H9 (cell line): ENCODE measurements around the gene DTWD2. TPM values are rescaled to one million over a fixed set of nuclear protein-coding genes. Genes with fewer than 3 reads are reported as not detected.

ENCODE experiments used
- DNase-seq: peaks from one replicate; pipeline ENCODE4 v3.0.0-alpha.2; 2017
- H2AFZ ChIP-seq: one replicate; pipeline ENCODE4 v1.6.1; 2013; ENCODE audit warnings: mild to moderate bottlenecking, low read length, control low read depth, moderate library complexity
- H2AK5ac ChIP-seq: 2 replicates; pipeline ENCODE4 v1.6.1; 2013; ENCODE audit warnings: low read length, control low read depth, mixed read lengths; ENCODE audit not compliant: insufficient read length
- H2BK120ac ChIP-seq: one replicate; pipeline ENCODE4 v1.6.1; 2013; ENCODE audit warnings: low read depth, mild to moderate bottlenecking, low read length, control low read depth, inconsistent platforms; ENCODE audit not compliant: poor library complexity, severe bottlenecking
- H2BK12ac ChIP-seq: 2 replicates; pipeline ENCODE4 v1.6.1; 2013; ENCODE audit warnings: low read length, control low read depth, mixed read lengths, low read depth; ENCODE audit not compliant: insufficient read length
- H2BK15ac ChIP-seq: 2 replicates; pipeline ENCODE4 v1.6.1; 2013; ENCODE audit warnings: low read depth, low read length, control low read depth
- H2BK20ac ChIP-seq: one replicate; pipeline ENCODE4 v1.6.1; 2013; ENCODE audit warnings: low read depth, mild to moderate bottlenecking, low read length, control low read depth, inconsistent platforms; ENCODE audit not compliant: poor library complexity, severe bottlenecking
- H2BK5ac ChIP-seq: 2 replicates; pipeline ENCODE4 v1.6.1; 2013; ENCODE audit warnings: low read length, control low read depth, mixed read lengths; ENCODE audit not compliant: insufficient read length
- H3K14ac ChIP-seq: 2 replicates; pipeline ENCODE4 v1.6.1; 2013; ENCODE audit warnings: low read length, control low read depth; ENCODE audit not compliant: insufficient read depth
- H3K18ac ChIP-seq: 2 replicates; pipeline ENCODE4 v1.6.1; 2013; ENCODE audit warnings: low read depth, mild to moderate bottlenecking, mixed read lengths, low read length, control low read depth; ENCODE audit not compliant: insufficient read length
- H3K23ac ChIP-seq: 2 replicates; pipeline ENCODE4 v1.6.1; 2013; ENCODE audit warnings: low read length, control low read depth, mixed read lengths, low read depth; ENCODE audit not compliant: insufficient read length
- H3K23me2 ChIP-seq: 2 replicates; pipeline ENCODE4 v1.6.1; 2013; ENCODE audit warnings: low read depth, mild to moderate bottlenecking, mixed read lengths, low read length, control low read depth; ENCODE audit not compliant: insufficient read length, poor library complexity, severe bottlenecking
- H3K27ac ChIP-seq: 2 replicates; pipeline ENCODE4 v1.5.1; 2013; ENCODE audit warnings: low read length, control low read depth, mixed read lengths, low read depth; ENCODE audit not compliant: insufficient read length
- H3K27me3 ChIP-seq: 2 replicates; pipeline ENCODE4 v1.6.1; 2013; ENCODE audit warnings: low read length, control low read depth, inconsistent platforms; ENCODE audit not compliant: insufficient read depth
- H3K4ac ChIP-seq: 2 replicates; pipeline ENCODE4 v1.6.1; 2013; ENCODE audit warnings: low read depth, mild to moderate bottlenecking, control low read depth, inconsistent platforms, low read length, moderate library complexity
- H3K4me1 ChIP-seq: 2 replicates; pipeline ENCODE4 v1.6.1; 2013; ENCODE audit warnings: low read length, control low read depth, inconsistent platforms; ENCODE audit not compliant: insufficient read depth
- H3K4me2 ChIP-seq: 2 replicates; pipeline ENCODE4 v1.6.1; 2013; ENCODE audit warnings: low read length, control low read depth, mixed read lengths; ENCODE audit not compliant: insufficient read length, insufficient read depth
- H3K56ac ChIP-seq: 2 replicates; pipeline ENCODE4 v1.6.1; 2013; ENCODE audit warnings: low read depth, mild to moderate bottlenecking, mixed read lengths, low read length, control low read depth; ENCODE audit not compliant: insufficient read length
- H3K79me1 ChIP-seq: 2 replicates; pipeline ENCODE4 v1.6.1; 2013; ENCODE audit warnings: low read depth, mild to moderate bottlenecking, moderate library complexity, low read length, control low read depth, inconsistent platforms; ENCODE audit not compliant: insufficient read depth, poor library complexity, severe bottlenecking
- H3K79me2 ChIP-seq: 2 replicates; pipeline ENCODE4 v1.6.1; 2013; ENCODE audit warnings: low read length, control low read depth, inconsistent platforms; ENCODE audit not compliant: insufficient read depth
- H3K9ac ChIP-seq: 2 replicates; pipeline ENCODE4 v1.6.1; 2013; ENCODE audit warnings: low read length, control low read depth, mixed read lengths; ENCODE audit not compliant: insufficient read length; ENCODE audit errors: extremely low read depth
- H3K9me3 ChIP-seq: one replicate; pipeline ENCODE4 v1.6.1; 2013; ENCODE audit warnings: low read depth, low read length, inconsistent platforms; ENCODE audit not compliant: control insufficient read depth
- H3T11ph ChIP-seq: one replicate; pipeline ENCODE4 v1.6.1; 2013; ENCODE audit warnings: mild to moderate bottlenecking, low read length, control low read depth, inconsistent platforms
- H4K20me1 ChIP-seq: one replicate; pipeline ENCODE4 v1.6.1; 2013; ENCODE audit not compliant: control insufficient read depth, insufficient read length, insufficient read depth
- H4K5ac ChIP-seq: 2 replicates; pipeline ENCODE4 v1.6.1; 2013; ENCODE audit warnings: low read depth, mild to moderate bottlenecking, mixed read lengths, low read length, control low read depth; ENCODE audit not compliant: insufficient read length
- H4K8ac ChIP-seq: replicated peaks from 2 replicates; pipeline ENCODE4 v1.6.1; 2013; ENCODE audit warnings: low read length, control low read depth, mixed read lengths, low read depth; ENCODE audit not compliant: insufficient read length
- H4K91ac ChIP-seq: 2 replicates; pipeline ENCODE4 v1.6.1; 2013; ENCODE audit warnings: low read depth, mild to moderate bottlenecking, moderate library complexity, mixed read lengths, low read length, control low read depth; ENCODE audit not compliant: insufficient read length
- H3K27ac Mint-ChIP-seq, 3 experiments: 2 replicates in 2 of 3; 3 replicates in 1 of 3; pipeline ENCODE4 v1.8.0; 2020 to 2021; ENCODE audit warnings: mixed read lengths in 3 of 3, mild to moderate bottlenecking in 1 of 3, moderate library complexity in 1 of 3
- H3K27me3 Mint-ChIP-seq: 2 replicates; pipeline ENCODE4 v1.8.0; 2021; ENCODE audit warnings: low read depth, mild to moderate bottlenecking, moderate library complexity, mixed read lengths
- H3K36me3 Mint-ChIP-seq, 3 experiments: 2 replicates in 2 of 3; 3 replicates in 1 of 3; pipeline ENCODE4 v1.8.0; 2020 to 2021; ENCODE audit warnings: low read depth in 3 of 3, mixed read lengths in 3 of 3; ENCODE audit not compliant: insufficient read depth in 1 of 3
- H3K4me1 Mint-ChIP-seq, 2 experiments: 2 replicates each; pipeline ENCODE4 v1.8.0; 2020; ENCODE audit warnings: mixed read lengths in 2 of 2
- H3K4me3 Mint-ChIP-seq, 2 experiments: 2 replicates in 1 of 2; 3 replicates in 1 of 2; pipeline ENCODE4 v1.8.0; 2020 to 2021; ENCODE audit warnings: mild to moderate bottlenecking in 2 of 2, mixed read lengths in 2 of 2, moderate library complexity in 1 of 2
- H3K9me3 Mint-ChIP-seq, 2 experiments: 2 replicates in 1 of 2; 3 replicates in 1 of 2; pipeline ENCODE4 v1.8.0; 2020; ENCODE audit warnings: mild to moderate bottlenecking in 2 of 2, mixed read lengths in 2 of 2, moderate library complexity in 1 of 2
- WGBS: extraction: QIAGEN DNeasy Blood & Tissue Kit; methylation state at CpG from one replicate; pipeline ENCODE4 v1.1.7; 2013; ENCODE audit warnings: missing lambda C conversion rate, low lambda C conversion rate, mixed read lengths; ENCODE audit not compliant: insufficient read length; ENCODE audit errors: extremely low coverage; 5-methylcytosine and 5-hydroxymethylcytosine counted together
- total RNA-seq: library from RNA; stranded (reverse); gene quantifications from 2 replicates; pipeline ENCODE4 v1.2.1, GENCODE V29; 2021
- TF ChIP-seq, protein P1 (sequence below): fragments of 200-600 bp; sonication (generic); conservative IDR thresholded peaks from 3 replicates; pipeline ENCODE4 v1.8.0; 2021; ENCODE audit warnings: antibody characterized with exemption, mild to moderate bottlenecking

The DTWD2 gene
- total RNA-seq, 1 experiment from 2014 or later: 10.8 TPM

DNA sequence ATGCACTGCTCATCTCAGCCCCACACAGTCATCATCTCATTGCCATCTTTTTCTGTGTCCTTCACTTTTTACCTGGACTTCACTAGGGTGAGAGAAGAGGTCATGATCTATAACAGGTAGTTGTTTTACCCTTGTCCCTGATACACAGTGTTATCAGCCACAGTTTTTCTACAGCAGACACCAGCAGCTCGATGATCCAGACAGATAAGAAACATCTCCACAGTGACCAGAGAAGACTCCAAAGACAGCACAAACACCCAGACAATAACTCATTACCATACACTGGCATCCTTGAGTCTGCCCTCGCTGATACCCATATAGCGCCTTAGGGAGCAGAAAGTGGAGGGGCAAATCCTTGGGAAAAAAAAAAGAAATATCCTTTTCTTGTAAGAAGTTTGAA lies 194.1 kb downstream of the DTWD2 start:
- peaks cover 5% of the 10 kb centered on the region; the same call in 1 of the 2 replicates for H3K4me1 ChIP-seq
- peaks cover 20 to 21% of the 10 kb centered on the region in 2 experiments for H3K4me1 Mint-ChIP-seq
- H2BK15ac ChIP-seq: no peak overlapping the region
- no peak overlapping the region for H4K5ac ChIP-seq
- no peak overlapping the region for H3K27ac ChIP-seq
- H3K9ac ChIP-seq: no peak overlapping the region
- H3K56ac ChIP-seq: no peak overlapping the region
- H2AFZ ChIP-seq: no peak overlapping the region
- peaks cover 0 to 1% (median 0%) of the 10 kb centered on the region in 3 experiments; a peak in 2 of 7 replicates for H3K36me3 Mint-ChIP-seq
- no peak overlapping the region for H2BK120ac ChIP-seq
- no peak overlapping the region for H3K4me2 ChIP-seq
- no peak overlapping the region for H4K91ac ChIP-seq
- no peaks in the 10 kb centered on the region for H3K23me2 ChIP-seq
- H4K8ac ChIP-seq: no peak overlapping the region
- H3K9me3 ChIP-seq: no peaks in the 10 kb centered on the region
- H4K20me1 ChIP-seq: no peaks in the 10 kb centered on the region
- H3K4me3 Mint-ChIP-seq: no peak overlapping the region
- no peak overlapping the region for H2BK20ac ChIP-seq
- H2BK12ac ChIP-seq: no peak overlapping the region
- WGBS: no CpG with 5 or more reads among the region's 3 CpGs
- TF ChIP-seq, protein P1, sequence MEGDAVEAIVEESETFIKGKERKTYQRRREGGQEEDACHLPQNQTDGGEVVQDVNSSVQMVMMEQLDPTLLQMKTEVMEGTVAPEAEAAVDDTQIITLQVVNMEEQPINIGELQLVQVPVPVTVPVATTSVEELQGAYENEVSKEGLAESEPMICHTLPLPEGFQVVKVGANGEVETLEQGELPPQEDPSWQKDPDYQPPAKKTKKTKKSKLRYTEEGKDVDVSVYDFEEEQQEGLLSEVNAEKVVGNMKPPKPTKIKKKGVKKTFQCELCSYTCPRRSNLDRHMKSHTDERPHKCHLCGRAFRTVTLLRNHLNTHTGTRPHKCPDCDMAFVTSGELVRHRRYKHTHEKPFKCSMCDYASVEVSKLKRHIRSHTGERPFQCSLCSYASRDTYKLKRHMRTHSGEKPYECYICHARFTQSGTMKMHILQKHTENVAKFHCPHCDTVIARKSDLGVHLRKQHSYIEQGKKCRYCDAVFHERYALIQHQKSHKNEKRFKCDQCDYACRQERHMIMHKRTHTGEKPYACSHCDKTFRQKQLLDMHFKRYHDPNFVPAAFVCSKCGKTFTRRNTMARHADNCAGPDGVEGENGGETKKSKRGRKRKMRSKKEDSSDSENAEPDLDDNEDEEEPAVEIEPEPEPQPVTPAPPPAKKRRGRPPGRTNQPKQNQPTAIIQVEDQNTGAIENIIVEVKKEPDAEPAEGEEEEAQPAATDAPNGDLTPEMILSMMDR: no peak
- no peak overlapping the region for H3K14ac ChIP-seq
- H3K9me3 Mint-ChIP-seq: no peaks in the 10 kb centered on the region
- no peaks in the 10 kb centered on the region for H3K79me2 ChIP-seq
- H3K27me3 ChIP-seq: no peaks in the 10 kb centered on the region
- DNase-seq: no peak
- H3K79me1 ChIP-seq: no peaks in the 10 kb centered on the region
- H2AK5ac ChIP-seq: no peak overlapping the region
- H2BK5ac ChIP-seq: no peak overlapping the region
- H3K27ac Mint-ChIP-seq: no peak overlapping the region
- no peak overlapping the region for H3K4ac ChIP-seq
- no peak overlapping the region for H3K18ac ChIP-seq
- no peak overlapping the region for H3T11ph ChIP-seq
- H3K23ac ChIP-seq: no peak overlapping the region
- H3K27me3 Mint-ChIP-seq: no peaks in the 10 kb centered on the region; the same call in 1 of the 2 replicates
